Neural cell (in vitro differentiated cells): ENCODE results near the gene SLC15A4.

ENCODE experiments used
- CTCF ChIP-seq: fragments of 450-650 bp; IDR thresholded peaks from 2 replicates; pipeline ENCODE4 v1.5.1; 2014; ENCODE audit warnings: antibody characterized with exemption, mild to moderate bottlenecking, moderate library complexity; ENCODE audit not compliant: poor library complexity, severe bottlenecking
- EZH2 ChIP-seq: fragments of 200-600, 300-800 bp; shearing (Covaris generic), sonication (generic); IDR thresholded peaks from 2 replicates; pipeline ENCODE4 v1.6.1; 2014; ENCODE audit warnings: antibody characterized with exemption, low read length, borderline replicate concordance, mild to moderate bottlenecking; ENCODE audit not compliant: insufficient read depth, poor library complexity, severe bottlenecking
- MXI1 ChIP-seq: fragments of 450-650 bp; conservative IDR thresholded peaks from 2 replicates; pipeline ENCODE4 v1.6.1; 2014; ENCODE audit warnings: antibody characterized with exemption, mild to moderate bottlenecking; ENCODE audit not compliant: poor library complexity, severe bottlenecking
- POLR2AphosphoS5 ChIP-seq: IDR thresholded peaks from 2 replicates; pipeline ENCODE4 v1.6.1; 2012
- REST ChIP-seq: IDR thresholded peaks from 2 replicates; pipeline ENCODE4 v1.6.1; 2012; ENCODE audit warnings: borderline replicate concordance

- TF ChIP-seq CTCF = no peak
- TF ChIP-seq EZH2 = no peak
- no peak for TF ChIP-seq MXI1
- no peak for TF ChIP-seq REST
- no peak for TF ChIP-seq POLR2AphosphoS5
Measured at GRCh38 chr12:128811806-128812205, 12.0 kb downstream of the SLC15A4 start.
